Measurements from ENCODE around the gene VPS13D.

The VPS13D gene

DNA sequence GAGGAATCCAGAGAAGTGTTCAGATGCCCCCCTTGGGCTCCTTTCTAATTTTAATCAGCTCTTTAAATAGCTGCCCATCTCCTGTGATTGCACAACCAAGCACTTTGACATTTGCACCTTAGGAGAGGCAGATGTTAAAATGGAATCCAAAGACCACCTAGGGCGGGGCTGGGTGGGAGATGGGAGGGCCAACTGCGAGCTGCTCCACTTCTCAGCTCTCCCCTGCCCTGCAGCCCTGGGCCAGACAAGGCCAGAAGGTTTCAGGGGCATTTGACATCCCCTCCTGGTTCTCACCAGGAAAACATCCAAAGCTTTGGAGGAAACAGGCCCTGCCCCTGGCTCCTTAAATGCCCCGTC lies 281.3 kb downstream of the VPS13D start:
- Histone ChIP-seq H3K14ac (ENCODE audit: low read length in 2 of 2) (no peak overlapping the region), H3K79me1 (replicated peaks; ENCODE audit: low read length, poor library complexity, severe bottlenecking) (no peaks in the 10 kb centered on the region), H3K4me3 (ENCODE audit: insufficient read depth in 1 of 2, low read depth in 1 of 2, low read length in 2 of 2) (no peak overlapping the region), H2BK120ac (ENCODE audit: low read depth, low read length) (no peak overlapping the region), H2BK5ac (ENCODE audit: low read depth, low read length, poor library complexity, severe bottlenecking) (no peak overlapping the region), H3K18ac (ENCODE audit: low read depth in 1 of 2, low read length in 2 of 2) (no peak overlapping the region), H3K9ac (ENCODE audit: low read length) (peak overlapping the region; percentile 30), H3K9me3 (ENCODE audit: control insufficient read depth, low read length) (no peaks in the 10 kb centered on the region), H4K8ac (ENCODE audit: low read length) (no peak overlapping the region), H3K4me1 (ENCODE audit: control insufficient read depth, insufficient read depth, low read depth, low read length) (peaks cover 5% of the 10 kb centered on the region), H4K91ac (ENCODE audit: low read length) (no peak overlapping the region), H2AFZ (ENCODE audit: low read depth, low read length) (no peak overlapping the region), H3K4ac (ENCODE audit: low read depth in 1 of 2, low read length in 2 of 2) (no peak overlapping the region), H3K36me3 (ENCODE audit: control insufficient read depth in 1 of 2, insufficient read depth in 2 of 2, low read depth in 1 of 2, low read length in 2 of 2) (peaks cover 25 to 26% of the 10 kb centered on the region in 2 experiments), H2BK15ac (ENCODE audit: low read depth, poor library complexity, severe bottlenecking) (no peak overlapping the region), H3K23ac (ENCODE audit: low read length in 2 of 2) (no peak overlapping the region), H3K4me2 (ENCODE audit: low read length, poor library complexity, severe bottlenecking) (no peak overlapping the region), H3K27ac (ENCODE audit: low read length, poor library complexity, severe bottlenecking) (no peak overlapping the region), H3K27me3 (ENCODE audit: control insufficient read depth in 1 of 2, insufficient read depth in 1 of 2, low read length in 2 of 2) (no peaks in the 10 kb centered on the region), H2AK5ac (ENCODE audit: low read length, severe bottlenecking) (no peak overlapping the region), H2BK12ac (ENCODE audit: low read length in 2 of 2) (no peak overlapping the region)
- WGBS = 92% methylated on average over 2 of the region's 3 CpGs
- DNase-seq = no peak

DNA sequence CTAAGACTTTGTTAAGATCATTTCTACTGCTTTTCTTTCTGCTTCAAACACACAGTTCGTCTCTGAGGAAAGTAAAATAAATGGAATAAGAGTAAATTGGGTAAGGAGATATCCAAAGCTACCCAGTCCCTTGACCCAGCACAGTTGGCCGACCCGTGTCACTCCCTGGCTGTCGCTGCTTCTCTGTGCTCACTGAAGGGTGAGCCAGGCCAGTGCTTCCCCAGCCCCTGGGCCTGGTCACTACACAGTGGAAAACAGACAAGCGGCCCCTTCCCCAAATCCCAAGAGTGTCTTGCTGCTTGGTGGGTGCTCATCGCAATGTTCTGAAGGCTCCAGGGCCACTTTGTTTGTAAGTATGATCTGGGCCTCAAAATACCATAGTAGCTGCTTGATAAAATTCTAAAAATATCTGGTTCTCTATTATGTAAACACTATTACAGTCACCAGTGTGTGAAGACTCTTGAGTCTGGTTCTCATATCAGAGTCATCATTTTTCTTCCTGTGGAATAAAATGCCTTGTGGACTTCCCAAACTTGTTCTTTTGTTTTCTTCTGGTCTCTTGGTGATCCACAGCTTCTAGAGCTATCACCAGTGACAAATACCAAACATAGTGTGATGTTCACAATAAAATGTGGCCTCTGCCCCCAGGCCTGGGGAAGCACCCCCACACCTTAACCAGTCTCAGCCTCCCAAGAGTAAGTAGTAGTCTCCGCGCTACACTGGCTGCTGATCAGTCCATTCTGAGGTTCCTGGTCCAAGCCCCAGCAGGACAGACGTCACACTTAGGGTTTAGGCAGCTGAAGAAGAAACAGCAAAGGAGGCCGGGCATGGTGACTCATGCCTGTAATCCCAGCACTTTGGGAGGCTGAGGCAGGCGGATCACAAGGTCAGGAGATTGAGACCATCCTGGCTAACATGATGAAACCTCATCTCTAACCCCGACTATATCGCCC lies 282.0 kb downstream of the VPS13D start:
- Histone ChIP-seq H2BK120ac (ENCODE audit: low read depth, low read length) (no peak overlapping the region), H4K8ac (ENCODE audit: low read length) (no peak overlapping the region)

DNA sequence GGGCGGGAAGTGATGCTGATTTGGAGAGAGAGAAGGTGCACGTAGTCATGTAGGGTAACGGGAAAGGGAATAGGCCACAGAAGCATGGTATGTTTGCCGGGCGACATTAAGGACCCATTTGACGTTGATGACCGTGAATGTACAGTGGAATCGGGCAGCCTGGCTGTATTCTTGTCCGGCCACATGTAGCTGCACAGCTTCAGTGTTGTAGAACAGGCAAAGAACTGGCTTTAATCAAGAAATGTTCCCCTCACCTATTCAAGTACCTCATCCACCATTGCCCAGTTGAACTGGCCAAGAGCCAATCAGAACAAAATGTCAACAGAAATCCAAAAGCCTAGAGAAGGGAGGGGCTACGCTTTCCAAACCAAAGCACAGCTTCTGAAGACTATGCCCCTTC lies 283.4 kb downstream of the VPS13D start:
- Histone ChIP-seq H3K9me3 (ENCODE audit: control insufficient read depth, low read length) (no peaks in the 10 kb centered on the region), H3K23ac (ENCODE audit: low read length in 2 of 2) (no peak overlapping the region), H4K91ac (ENCODE audit: low read length) (no peak overlapping the region), H3K14ac (ENCODE audit: low read length in 2 of 2) (no peak overlapping the region), H3K27me3 (ENCODE audit: control insufficient read depth in 1 of 2, insufficient read depth in 1 of 2, low read length in 2 of 2) (no peaks in the 10 kb centered on the region), H2AFZ (ENCODE audit: low read depth, low read length) (no peak overlapping the region), H2AK5ac (ENCODE audit: low read length, severe bottlenecking) (no peak overlapping the region), H3K4me2 (ENCODE audit: low read length, poor library complexity, severe bottlenecking) (no peak overlapping the region), H2BK12ac (ENCODE audit: low read length in 2 of 2) (no peak overlapping the region), H3K27ac (ENCODE audit: low read length, poor library complexity, severe bottlenecking) (no peak overlapping the region), H3K4me1 (ENCODE audit: control insufficient read depth, insufficient read depth, low read depth, low read length) (peaks cover 5% of the 10 kb centered on the region), H2BK5ac (ENCODE audit: low read depth, low read length, poor library complexity, severe bottlenecking) (no peak overlapping the region), H3K36me3 (ENCODE audit: control insufficient read depth in 1 of 2, insufficient read depth in 2 of 2, low read depth in 1 of 2, low read length in 2 of 2) (peaks cover 10 to 11% of the 10 kb centered on the region in 2 experiments), H2BK120ac (ENCODE audit: low read depth, low read length) (no peak overlapping the region), H3K18ac (ENCODE audit: low read depth in 1 of 2, low read length in 2 of 2) (no peak overlapping the region), H2BK15ac (ENCODE audit: low read depth, poor library complexity, severe bottlenecking) (no peak overlapping the region), H4K8ac (ENCODE audit: low read length) (no peak overlapping the region), H3K9ac (ENCODE audit: low read length) (no peak overlapping the region), H3K4me3 (ENCODE audit: insufficient read depth in 1 of 2, low read depth in 1 of 2, low read length in 2 of 2) (no peak overlapping the region), H3K79me1 (replicated peaks; ENCODE audit: low read length, poor library complexity, severe bottlenecking) (no peaks in the 10 kb centered on the region), H3K4ac (ENCODE audit: low read depth in 1 of 2, low read length in 2 of 2) (no peak overlapping the region)
- WGBS = 97% methylated on average over 10 of the region's 10 CpGs
- DNase-seq = no peak

More for the DNA sequence above, 282.0 kb downstream of the VPS13D start:
- H3K4me1 ChIP-seq (ENCODE audit: control insufficient read depth, insufficient read depth, low read depth, low read length) = peaks cover 5% of the 10 kb centered on the region
- no peak overlapping the region for H3K4me3 ChIP-seq (ENCODE audit: insufficient read depth in 1 of 2, low read depth in 1 of 2, low read length in 2 of 2)
- no peak overlapping the region for H3K4me2 ChIP-seq (ENCODE audit: low read length, poor library complexity, severe bottlenecking)
- peak overlapping the region in 1 of 2 experiments; percentile 7 for H3K14ac ChIP-seq (ENCODE audit: low read length in 2 of 2)
- H2AK5ac ChIP-seq (ENCODE audit: low read length, severe bottlenecking) = no peak overlapping the region
- no peak overlapping the region for H2BK12ac ChIP-seq (ENCODE audit: low read length in 2 of 2)
- H3K23ac ChIP-seq (ENCODE audit: low read length in 2 of 2) = no peak overlapping the region
- no peak overlapping the region for H2BK5ac ChIP-seq (ENCODE audit: low read depth, low read length, poor library complexity, severe bottlenecking)
- H3K36me3 ChIP-seq (ENCODE audit: control insufficient read depth in 1 of 2, insufficient read depth in 2 of 2, low read depth in 1 of 2, low read length in 2 of 2) = peaks cover 20 to 21% of the 10 kb centered on the region in 2 experiments
- H3K27me3 ChIP-seq (ENCODE audit: control insufficient read depth in 1 of 2, insufficient read depth in 1 of 2, low read length in 2 of 2) = no peaks in the 10 kb centered on the region
- no peak overlapping the region for H3K27ac ChIP-seq (ENCODE audit: low read length, poor library complexity, severe bottlenecking)
- peak overlapping the region; percentile 30 for H3K9ac ChIP-seq (ENCODE audit: low read length)
- H3K4ac ChIP-seq (ENCODE audit: low read depth in 1 of 2, low read length in 2 of 2) = no peak overlapping the region
- no peak overlapping the region for H2AFZ ChIP-seq (ENCODE audit: low read depth, low read length)
- 86% methylated on average over 10 of the region's 13 CpGs for WGBS
- no peak overlapping the region for H2BK15ac ChIP-seq (ENCODE audit: low read depth, poor library complexity, severe bottlenecking)
- no peaks in the 10 kb centered on the region for H3K79me1 ChIP-seq (replicated peaks; ENCODE audit: low read length, poor library complexity, severe bottlenecking)
- H3K18ac ChIP-seq (ENCODE audit: low read depth in 1 of 2, low read length in 2 of 2) = no peak overlapping the region
- DNase-seq = peak; percentile 58
- no peak overlapping the region for H4K91ac ChIP-seq (ENCODE audit: low read length)
- no peaks in the 10 kb centered on the region for H3K9me3 ChIP-seq (ENCODE audit: control insufficient read depth, low read length)

DNA sequence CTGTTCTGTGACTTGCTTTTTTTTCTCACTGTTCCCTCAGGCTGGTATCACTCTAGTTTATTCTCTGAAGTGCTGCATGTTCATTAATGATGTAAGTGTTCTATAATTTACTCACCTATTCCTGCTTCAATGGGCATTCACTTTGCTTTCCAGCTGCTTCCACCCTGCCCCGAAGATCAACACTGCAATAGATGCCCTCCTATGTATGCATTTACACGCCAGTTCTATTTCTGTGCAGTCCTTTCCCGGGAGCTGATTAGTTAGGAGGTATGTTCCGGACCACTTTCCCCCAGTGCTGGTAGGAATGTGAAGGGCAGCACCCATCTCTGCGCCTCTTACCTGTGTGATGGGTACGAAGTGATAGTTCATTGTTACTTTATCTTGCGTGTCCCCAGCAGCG lies 284.8 kb downstream of the VPS13D start:
- Histone ChIP-seq H3K4me2 (ENCODE audit: low read length, poor library complexity, severe bottlenecking) (no peak overlapping the region), H3K27me3 (ENCODE audit: control insufficient read depth in 1 of 2, insufficient read depth in 1 of 2, low read length in 2 of 2) (peaks cover 2% of the 10 kb centered on the region in 2 experiments), H3K4me3 (ENCODE audit: insufficient read depth in 1 of 2, low read depth in 1 of 2, low read length in 2 of 2) (no peak overlapping the region), H2AK5ac (ENCODE audit: low read length, severe bottlenecking) (no peak overlapping the region), H3K23ac (ENCODE audit: low read length in 2 of 2) (no peak overlapping the region), H2AFZ (ENCODE audit: low read depth, low read length) (no peak overlapping the region), H3K79me1 (replicated peaks; ENCODE audit: low read length, poor library complexity, severe bottlenecking) (no peaks in the 10 kb centered on the region), H3K4ac (ENCODE audit: low read depth in 1 of 2, low read length in 2 of 2) (no peak overlapping the region), H2BK15ac (ENCODE audit: low read depth, poor library complexity, severe bottlenecking) (no peak overlapping the region), H3K9me3 (ENCODE audit: control insufficient read depth, low read length) (no peaks in the 10 kb centered on the region), H3K9ac (ENCODE audit: low read length) (no peak overlapping the region), H2BK5ac (ENCODE audit: low read depth, low read length, poor library complexity, severe bottlenecking) (no peak overlapping the region), H4K8ac (ENCODE audit: low read length) (no peak overlapping the region), H2BK12ac (ENCODE audit: low read length in 2 of 2) (no peak overlapping the region), H4K91ac (ENCODE audit: low read length) (no peak overlapping the region), H3K14ac (ENCODE audit: low read length in 2 of 2) (no peak overlapping the region), H3K18ac (ENCODE audit: low read depth in 1 of 2, low read length in 2 of 2) (no peak overlapping the region), H3K4me1 (ENCODE audit: control insufficient read depth, insufficient read depth, low read depth, low read length) (peaks cover 8% of the 10 kb centered on the region), H3K27ac (ENCODE audit: low read length, poor library complexity, severe bottlenecking) (no peak overlapping the region), H2BK120ac (ENCODE audit: low read depth, low read length) (no peak overlapping the region), H3K36me3 (ENCODE audit: control insufficient read depth in 1 of 2, insufficient read depth in 2 of 2, low read depth in 1 of 2, low read length in 2 of 2) (peaks cover 0 to 5% of the 10 kb centered on the region in 2 experiments)
- 94% methylated on average over 5 of the region's 8 CpGs for WGBS
- no peak for DNase-seq

Data from mesenchymal stem cell (in vitro differentiated cells and primary cell).